ENCODE data around the gene MACF1.

The MACF1 gene

GRCh38 chr1:39295901-39296300 is 91.4 kb downstream of the MACF1 start:
- no peak for DNase-seq (ENCODE audit: low read depth in 3 of 3)

- DNase-seq (ENCODE audit: low read depth in 3 of 3): no peak
Measured at GRCh38 chr1:39297551-39297950, 93.1 kb downstream of the MACF1 start.

- no peak for DNase-seq (ENCODE audit: low read depth in 3 of 3)
Measured at GRCh38 chr1:39301606-39302005, 97.1 kb downstream of the MACF1 start.

GRCh38 chr1:39305555-39305954 is 101.1 kb downstream of the MACF1 start:
- no peak for DNase-seq (ENCODE audit: low read depth in 3 of 3)

GRCh38 chr1:39310015-39310414 is 105.5 kb downstream of the MACF1 start:
- no peak for DNase-seq (ENCODE audit: low read depth in 3 of 3)

GRCh38 chr1:39310691-39311090 is 106.2 kb downstream of the MACF1 start:
- DNase-seq (ENCODE audit: low read depth in 3 of 3): no peak

GRCh38 chr1:39317111-39317510 is 112.6 kb downstream of the MACF1 start:
- DNase-seq (ENCODE audit: low read depth in 3 of 3): no peak

GRCh38 chr1:39317910-39318633 is 113.6 kb downstream of the MACF1 start:
- DNase-seq (ENCODE audit: low read depth in 3 of 3): no peak

GRCh38 chr1:39321979-39322378 is 117.5 kb downstream of the MACF1 start:
- no peak for DNase-seq (ENCODE audit: low read depth in 3 of 3)

- DNase-seq (ENCODE audit: low read depth in 3 of 3): no peak
Measured at GRCh38 chr1:39322431-39322830, 117.9 kb downstream of the MACF1 start.

GRCh38 chr1:39324888-39325287 is 120.4 kb downstream of the MACF1 start:
- no peak for DNase-seq (ENCODE audit: low read depth in 3 of 3)

- DNase-seq (ENCODE audit: low read depth in 3 of 3): no peak
Measured at GRCh38 chr1:39326836-39327235, 122.3 kb downstream of the MACF1 start.

GRCh38 chr1:39328095-39328494 is 123.6 kb downstream of the MACF1 start:
- no peak for DNase-seq (ENCODE audit: low read depth in 3 of 3)

- DNase-seq (ENCODE audit: low read depth in 3 of 3): no peak
Measured at GRCh38 chr1:39328586-39329121, 124.2 kb downstream of the MACF1 start.

GRCh38 chr1:39331647-39332046 is 127.2 kb downstream of the MACF1 start:
- no peak for DNase-seq (ENCODE audit: low read depth in 3 of 3)

- DNase-seq (ENCODE audit: low read depth in 3 of 3): no peak
Measured at GRCh38 chr1:39332291-39332690, 127.8 kb downstream of the MACF1 start.

GRCh38 chr1:39332828-39333227 is 128.3 kb downstream of the MACF1 start:
- DNase-seq (ENCODE audit: low read depth in 3 of 3): no peak

- no peak for DNase-seq (ENCODE audit: low read depth in 3 of 3)
Measured at GRCh38 chr1:39333296-39333695, 128.8 kb downstream of the MACF1 start.

- no peak for DNase-seq (ENCODE audit: low read depth in 3 of 3)
Measured at GRCh38 chr1:39335216-39335615, 130.7 kb downstream of the MACF1 start.

GRCh38 chr1:39337067-39337466 is 132.6 kb downstream of the MACF1 start:
- DNase-seq (ENCODE audit: low read depth in 3 of 3): no peak

- DNase-seq (ENCODE audit: low read depth in 3 of 3): no peak
Measured at GRCh38 chr1:39342776-39343175, 138.3 kb downstream of the MACF1 start.

- no peak for DNase-seq (ENCODE audit: low read depth in 3 of 3)
Measured at GRCh38 chr1:39344394-39345154, 140.1 kb downstream of the MACF1 start.

- DNase-seq (ENCODE audit: low read depth in 3 of 3): no peak
Measured at GRCh38 chr1:39346872-39347271, 142.4 kb downstream of the MACF1 start.
